GM10248 (cell line): ENCODE data around the gene SEC16B.

Experiments
- CTCF ChIA-PET: fragments of 300-600 bp; sonication (Branson Sonifier 250); formaldehyde crosslinking; extraction: SDS; loops from one replicate; lab custom pipeline; 2021; ENCODE audit warnings: antibody characterized with exemption; lab: Yijun Ruan, JAX
- POLR2A ChIA-PET: fragments of 350-650 bp; sonication (Branson Sonifier 250); formaldehyde crosslinking; extraction: SDS; loops from one replicate; lab custom pipeline; 2020; ENCODE audit warnings: antibody characterized with exemption; lab: Yijun Ruan, JAX
- DNase-seq: peaks from one replicate; pipeline ENCODE4 v3.0.0; 2012; ENCODE audit errors: extremely low spot score
- CTCF ChIP-seq: IDR thresholded peaks from 2 replicates; pipeline ENCODE4 v1.5.1; 2012; ENCODE audit warnings: mild to moderate bottlenecking, low read depth; ENCODE audit errors: extremely low read depth, missing control alignments, control extremely low read depth

Gene SEC16B

GRCh38 chr1:177923441-177923840 is 46.4 kb downstream of the SEC16B start:
- no peak for DNase-seq
- TF ChIP-seq CTCF = no peak
- ChIA-PET CTCF (interaction anchor here (1.4 to 1.9 kb wide), 2 partner anchors 18 to 22 kb away, joined by 3 to 6 read pairs; no protein-coding TSS in a partner anchor), POLR2A (no interaction called here)

- DNase-seq = no peak
- POLR2A ChIA-PET = no interaction called here
- CTCF ChIA-PET = interaction anchor here (0.8 to 1.6 kb wide), 3 partner anchors 11 to 26 kb away, joined by 3 to 5 read pairs (median 4); no protein-coding TSS in a partner anchor
- no peak for TF ChIP-seq CTCF
Observed at GRCh38 chr1:177922209-177922608, 47.6 kb downstream of the SEC16B start.

- ChIA-PET CTCF (interaction anchor here (1.6 kb wide), 1 partner anchor 24 kb away, joined by 5 read pairs; no protein-coding TSS in a partner anchor), POLR2A (no interaction called here)
- no peak for DNase-seq
- TF ChIP-seq CTCF = no peak
Observed at GRCh38 chr1:177921590-177921989, 48.3 kb downstream of the SEC16B start.

GRCh38 chr1:177920091-177920490 is 49.8 kb downstream of the SEC16B start:
- ChIA-PET POLR2A (no interaction called here), CTCF (interaction anchor here (1.3 kb wide), 1 partner anchor 28 kb away, joined by 5 read pairs; no protein-coding TSS in a partner anchor)
- DNase-seq = no peak
- no peak for TF ChIP-seq CTCF

GRCh38 chr1:177915641-177916040 is 54.2 kb downstream of the SEC16B start:
- TF ChIP-seq CTCF = no peak
- ChIA-PET POLR2A (no interaction called here), CTCF (interaction anchor here (1.2 to 1.3 kb wide), 2 partner anchors 33 to 1018 kb away, joined by 3 to 4 read pairs; no protein-coding TSS in a partner anchor)
- DNase-seq = no peak

- ChIA-PET CTCF (interaction anchor here (1.3 kb wide), 1 partner anchor 1017 kb away, joined by 3 read pairs; no protein-coding TSS in a partner anchor), POLR2A (no interaction called here)
- TF ChIP-seq CTCF = no peak
- no peak for DNase-seq
Observed at GRCh38 chr1:177914603-177915002, 55.3 kb downstream of the SEC16B start.
